Smooth muscle cell (in vitro differentiated cells): Measurements from ENCODE around the gene SMIM24. TPM values are rescaled to one million over a fixed set of nuclear protein-coding genes. Genes with fewer than 3 reads are reported as not detected.
A peak's percentile ranks its signal among the peaks of the same experiment; 100 is the strongest.

Source experiments
- DNase-seq: peaks from one replicate; lab custom pipeline; 2025; ENCODE audit not compliant: unreplicated experiment; lab: John Stamatoyannopoulos, UW
- H2AFZ ChIP-seq: fragments of 200-600 bp; sonication (generic); 2 replicates; pipeline ENCODE4 v1.6.0; 2016; ENCODE audit warnings: antibody characterized with exemption, low read depth, mild to moderate bottlenecking
- H3F3A ChIP-seq: fragments of 200-600 bp; sonication (generic); 2 replicates; pipeline ENCODE4 v1.6.0; 2017; ENCODE audit warnings: antibody characterized with exemption, low read depth
- H3K27ac ChIP-seq: fragments of 200-600 bp; sonication (generic); 2 replicates; pipeline ENCODE4 v1.5.1; 2016; ENCODE audit warnings: low read depth, mild to moderate bottlenecking
- H3K27me3 ChIP-seq: fragments of 200-600 bp; sonication (generic); 2 replicates; pipeline ENCODE4 v1.6.1; 2016; ENCODE audit warnings: low read depth, mild to moderate bottlenecking
- H3K36me3 ChIP-seq: fragments of 200-600 bp; sonication (generic); 2 replicates; pipeline ENCODE4 v1.5.1; 2016; ENCODE audit warnings: low read depth
- H3K4me1 ChIP-seq: fragments of 200-600 bp; sonication (generic); 2 replicates; pipeline ENCODE4 v1.5.1; 2016; ENCODE audit warnings: low read depth
- H3K4me2 ChIP-seq: fragments of 200-600 bp; sonication (generic); 2 replicates; pipeline ENCODE4 v1.6.0; 2016; ENCODE audit warnings: mild to moderate bottlenecking
- H3K4me3 ChIP-seq: fragments of 200-600 bp; sonication (generic); 2 replicates; pipeline ENCODE4 v1.5.1; 2016; ENCODE audit warnings: mild to moderate bottlenecking
- H3K79me2 ChIP-seq: fragments of 200-600 bp; sonication (generic); 2 replicates; pipeline ENCODE4 v1.6.0; 2016; ENCODE audit warnings: low read depth, mild to moderate bottlenecking
- H3K9ac ChIP-seq: fragments of 200-600 bp; sonication (generic); 2 replicates; pipeline ENCODE4 v1.6.0; 2016; ENCODE audit warnings: low read depth
- H3K9me3 ChIP-seq: fragments of 200-600 bp; sonication (generic); replicated peaks from 2 replicates; pipeline ENCODE4 v1.5.1; 2016; ENCODE audit warnings: low read depth
- H4K20me1 ChIP-seq: fragments of 200-600 bp; sonication (generic); 2 replicates; pipeline ENCODE4 v1.6.0; 2016; ENCODE audit warnings: low read depth
- WGBS: methylation state at CpG from one replicate; pipeline ENCODE4 v1.1.7; 2016; ENCODE audit warnings: low lambda C conversion rate; 5-methylcytosine and 5-hydroxymethylcytosine counted together
- polyA plus RNA-seq: library from polyadenylated mRNA; unstranded; fragments of >200 nt; fragmentation: Nextera tagmentation; extraction: Ambion mirVana; gene quantifications from 2 replicates; pipeline ENCODE4 v1.2.1, GENCODE V29; 2016
- total RNA-seq: library from RNA; depleted of rRNA; stranded (reverse); fragments of >200 nt; gene quantifications from 2 replicates; pipeline ENCODE4 v1.2.3, GENCODE V29; 2014
- TF ChIP-seq, protein P1 (sequence below): fragments of 200-600 bp; sonication (generic); IDR thresholded peaks from 2 replicates; pipeline ENCODE4 v1.5.1; 2017; ENCODE audit warnings: borderline replicate concordance, mild to moderate bottlenecking, antibody characterized with exemption; ENCODE audit not compliant: insufficient read depth, poor library complexity, severe bottlenecking

Gene SMIM24
- total and polyA plus RNA-seq, 2 experiments from 2014 or later = 1.1 TPM; not detected in 1

- Histone ChIP-seq H3K27me3 (no peaks in the 10 kb centered on the region), H3K27ac (no peak overlapping the region), H3K4me2 (no peak overlapping the region), H4K20me1 (peaks cover 7% of the 10 kb centered on the region), H3K9me3 (no peaks in the 10 kb centered on the region), H3K4me3 (no peak overlapping the region), H3K36me3 (no peaks in the 10 kb centered on the region), H3K4me1 (peaks cover 8% of the 10 kb centered on the region), H3K79me2 (no peaks in the 10 kb centered on the region), H3F3A (no peaks in the 10 kb centered on the region), H2AFZ (no peak overlapping the region), H3K9ac (no peak overlapping the region)
- no peak for DNase-seq
- whole genome bisulfite sequencing = 76% methylated on average over 24 of the region's 24 CpGs
- TF ChIP-seq, protein P1, sequence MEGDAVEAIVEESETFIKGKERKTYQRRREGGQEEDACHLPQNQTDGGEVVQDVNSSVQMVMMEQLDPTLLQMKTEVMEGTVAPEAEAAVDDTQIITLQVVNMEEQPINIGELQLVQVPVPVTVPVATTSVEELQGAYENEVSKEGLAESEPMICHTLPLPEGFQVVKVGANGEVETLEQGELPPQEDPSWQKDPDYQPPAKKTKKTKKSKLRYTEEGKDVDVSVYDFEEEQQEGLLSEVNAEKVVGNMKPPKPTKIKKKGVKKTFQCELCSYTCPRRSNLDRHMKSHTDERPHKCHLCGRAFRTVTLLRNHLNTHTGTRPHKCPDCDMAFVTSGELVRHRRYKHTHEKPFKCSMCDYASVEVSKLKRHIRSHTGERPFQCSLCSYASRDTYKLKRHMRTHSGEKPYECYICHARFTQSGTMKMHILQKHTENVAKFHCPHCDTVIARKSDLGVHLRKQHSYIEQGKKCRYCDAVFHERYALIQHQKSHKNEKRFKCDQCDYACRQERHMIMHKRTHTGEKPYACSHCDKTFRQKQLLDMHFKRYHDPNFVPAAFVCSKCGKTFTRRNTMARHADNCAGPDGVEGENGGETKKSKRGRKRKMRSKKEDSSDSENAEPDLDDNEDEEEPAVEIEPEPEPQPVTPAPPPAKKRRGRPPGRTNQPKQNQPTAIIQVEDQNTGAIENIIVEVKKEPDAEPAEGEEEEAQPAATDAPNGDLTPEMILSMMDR = no peak
Observed at GRCh38 chr19:3444695-3445234, 35.6 kb downstream of the SMIM24 start.

DNA sequence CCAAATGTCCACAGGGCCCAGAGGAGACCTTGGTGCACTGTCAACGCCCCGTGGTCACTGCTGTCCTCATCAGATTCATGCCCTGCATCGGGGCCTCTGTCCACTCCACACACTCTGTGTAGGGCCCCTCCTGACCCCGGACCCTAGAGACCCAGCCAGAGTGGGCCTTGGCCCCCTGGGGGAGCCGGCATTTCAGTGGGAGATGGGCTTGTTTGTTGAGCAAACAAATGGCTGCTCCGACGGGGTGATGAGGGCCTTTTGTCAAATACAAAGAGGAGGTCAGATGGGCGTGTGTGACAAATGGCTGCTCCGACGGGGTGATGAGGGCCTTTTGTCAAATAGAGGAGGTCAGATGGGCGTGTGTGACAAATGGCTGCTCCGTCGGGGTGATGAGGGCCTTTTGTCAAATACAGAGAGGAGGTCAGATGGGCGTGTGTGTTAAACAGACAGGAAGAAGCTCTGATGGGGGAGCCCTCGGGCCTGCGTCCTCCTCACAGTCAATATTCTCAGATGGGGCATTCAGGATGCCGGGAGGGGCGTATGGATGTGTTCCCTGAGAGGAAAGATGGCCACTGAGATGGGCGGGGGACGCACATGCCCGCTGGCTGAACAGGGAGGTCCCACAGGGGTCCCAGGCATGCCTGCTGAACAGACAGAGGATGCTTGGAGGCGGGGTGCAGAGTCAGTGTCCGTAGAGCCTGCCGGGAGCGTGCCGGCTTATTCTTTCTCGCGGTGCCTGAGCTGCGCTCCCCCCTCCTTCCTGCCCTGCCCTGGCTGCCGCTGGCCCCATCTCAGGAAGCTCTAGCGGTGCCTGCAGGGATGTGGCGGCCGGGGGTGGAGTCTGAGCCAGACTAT is 36.3 kb downstream of the SMIM24 start:
- peaks cover 8% of the 10 kb centered on the region for H3K4me1 ChIP-seq
- peak overlapping the region; percentile 44 for H3K4me2 ChIP-seq
- no peaks in the 10 kb centered on the region for H3K9me3 ChIP-seq
- peak; percentile 7 for DNase-seq
- H3K36me3 ChIP-seq = no peaks in the 10 kb centered on the region
- peaks cover 7% of the 10 kb centered on the region for H4K20me1 ChIP-seq
- H3K27ac ChIP-seq = no peak overlapping the region
- no peaks in the 10 kb centered on the region for H3F3A ChIP-seq
- no peak overlapping the region for H2AFZ ChIP-seq
- no peaks in the 10 kb centered on the region for H3K27me3 ChIP-seq
- H3K4me3 ChIP-seq = no peak overlapping the region
- no peaks in the 10 kb centered on the region for H3K79me2 ChIP-seq
- 42% methylated on average over 33 of the region's 33 CpGs for WGBS
- no peak overlapping the region for H3K9ac ChIP-seq
- TF ChIP-seq, protein P1 = no peak

DNA sequence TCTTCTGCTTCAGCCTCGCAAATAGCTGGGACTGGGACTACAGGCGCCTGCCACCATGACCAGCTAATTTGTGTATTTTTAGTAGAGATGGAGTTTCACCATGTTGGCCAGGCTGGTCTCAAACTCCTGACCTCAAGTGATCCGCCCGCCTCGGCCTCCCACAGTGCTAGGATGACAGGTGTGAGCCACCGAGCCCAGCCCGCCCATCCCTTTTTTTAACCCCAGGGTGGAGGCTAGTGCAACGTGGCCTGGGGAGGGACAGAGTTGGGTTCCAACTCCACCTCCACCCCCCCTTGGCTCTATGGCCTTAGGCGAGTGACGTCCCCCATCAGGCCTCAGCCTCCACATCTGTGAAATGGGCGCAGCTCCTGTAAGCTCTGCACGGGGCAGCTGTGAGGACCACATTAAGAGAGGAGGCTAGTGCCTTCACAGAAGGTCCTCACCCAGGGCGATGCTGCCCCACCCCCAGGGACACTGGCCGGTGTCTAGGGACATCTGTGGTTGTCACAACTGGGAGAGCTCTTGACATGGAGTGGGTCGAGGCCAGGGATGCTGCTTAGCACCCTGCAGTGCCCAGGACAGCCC is 37.7 kb downstream of the SMIM24 start:
- Histone ChIP-seq H3K9ac (no peak overlapping the region), H3K27ac (peak overlapping the region; percentile 61), H3K79me2 (no peaks in the 10 kb centered on the region), H3K4me1 (peaks cover 8% of the 10 kb centered on the region), H3K4me2 (no peak overlapping the region), H2AFZ (no peak overlapping the region), H3F3A (no peaks in the 10 kb centered on the region), H3K4me3 (no peak overlapping the region), H3K27me3 (no peaks in the 10 kb centered on the region), H3K9me3 (no peaks in the 10 kb centered on the region), H3K36me3 (no peaks in the 10 kb centered on the region), H4K20me1 (peaks cover 7% of the 10 kb centered on the region)
- TF ChIP-seq, protein P1 = no peak
- 94% methylated on average over 15 of the region's 15 CpGs for WGBS
- no peak for DNase-seq
